ENCODE data around the gene MBP. TPM values are rescaled to one million over a fixed set of nuclear protein-coding genes. Genes with fewer than 3 reads are reported as not detected.

MBP gene
- total RNA-seq, 6 experiments from 2014 or later = 0.05 to 0.23 (median 0.12) TPM; not detected in 1

DNA sequence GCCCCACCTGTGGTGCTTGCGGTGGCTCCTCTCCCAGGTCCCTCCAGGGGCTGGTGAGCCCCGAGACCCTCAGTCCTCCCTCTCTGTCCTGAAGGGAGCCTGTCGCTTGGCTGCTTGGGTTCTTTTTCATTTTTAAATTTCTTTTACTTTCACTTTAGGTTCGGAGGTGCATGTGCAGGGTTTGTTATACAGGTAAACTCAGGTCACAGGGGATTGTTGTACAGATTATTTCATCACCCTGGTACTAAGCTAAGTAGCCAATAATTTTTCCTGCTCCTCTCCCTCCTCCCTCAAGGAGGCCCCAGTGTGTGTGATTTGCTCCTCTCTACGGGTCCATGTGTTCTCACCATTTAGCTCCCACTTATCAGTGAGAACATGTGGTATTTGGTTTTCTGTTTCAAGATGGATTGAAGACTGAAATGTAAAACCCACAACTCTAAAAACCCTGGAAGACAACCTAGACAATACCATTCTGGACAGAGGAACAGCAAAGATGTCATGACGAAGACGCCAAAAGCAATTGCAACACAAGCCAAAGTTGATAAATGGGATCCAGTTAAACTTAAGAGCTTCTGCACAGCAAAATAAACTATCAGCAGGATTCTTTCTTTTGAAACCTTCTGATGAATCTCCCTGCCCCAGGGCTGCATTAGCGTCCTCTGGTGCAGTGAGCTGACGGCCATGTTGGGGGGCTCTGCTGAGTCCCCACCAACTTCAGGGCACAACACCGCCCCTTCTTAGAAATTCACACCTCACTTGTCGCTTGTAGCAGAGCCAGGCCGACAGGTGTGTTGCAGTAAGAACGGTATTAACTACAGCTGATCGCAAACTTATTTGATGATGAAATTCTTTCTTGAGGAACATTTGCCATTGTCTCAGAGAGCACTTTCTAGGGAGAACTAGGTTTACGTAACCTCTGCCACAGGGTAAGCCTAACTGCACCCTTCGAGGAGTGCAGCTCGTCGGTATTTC, 174.9 kb downstream of the MBP start:
- Mint-ChIP-seq H3K9me3 (no peaks in the 10 kb centered on the region), H3K27me3 (ENCODE audit: insufficient read depth) (no peaks in the 10 kb centered on the region), H3K27ac (no peak overlapping the region), H3K4me1 (ENCODE audit: low read depth) (no peaks in the 10 kb centered on the region), H3K36me3 (ENCODE audit: low read depth) (peaks cover 36% of the 10 kb centered on the region), H3K4me3 (no peak overlapping the region)
- no peak for TF ChIP-seq CTCF (IDR thresholded peaks at IDR 0.05)
- DNase-seq = no peak

- no peaks in the 10 kb centered on the region for H3K4me1 Mint-ChIP-seq (ENCODE audit: low read depth)
- no peaks in the 10 kb centered on the region for H3K9me3 Mint-ChIP-seq
- no peak overlapping the region for H3K4me3 Mint-ChIP-seq
- no peak overlapping the region for H3K27ac Mint-ChIP-seq
- no peak for TF ChIP-seq CTCF (IDR thresholded peaks at IDR 0.05)
- H3K27me3 Mint-ChIP-seq (ENCODE audit: insufficient read depth) = no peaks in the 10 kb centered on the region
- peaks cover 26% of the 10 kb centered on the region for H3K36me3 Mint-ChIP-seq (ENCODE audit: low read depth)
- no peak for DNase-seq
These were observed 175.9 kb downstream of the MBP start for GRCh38 chr18:76956648-76957047.

- no peak for TF ChIP-seq CTCF (IDR thresholded peaks at IDR 0.05)
- H3K9me3 Mint-ChIP-seq = no peaks in the 10 kb centered on the region
- no peak overlapping the region for H3K4me3 Mint-ChIP-seq
- H3K36me3 Mint-ChIP-seq (ENCODE audit: low read depth) = peaks cover 19% of the 10 kb centered on the region
- H3K4me1 Mint-ChIP-seq (ENCODE audit: low read depth) = no peaks in the 10 kb centered on the region
- no peak for DNase-seq
- H3K27ac Mint-ChIP-seq = no peak overlapping the region
- H3K27me3 Mint-ChIP-seq (ENCODE audit: insufficient read depth) = no peaks in the 10 kb centered on the region
These were observed 176.9 kb downstream of the MBP start for GRCh38 chr18:76955524-76956170.

DNA sequence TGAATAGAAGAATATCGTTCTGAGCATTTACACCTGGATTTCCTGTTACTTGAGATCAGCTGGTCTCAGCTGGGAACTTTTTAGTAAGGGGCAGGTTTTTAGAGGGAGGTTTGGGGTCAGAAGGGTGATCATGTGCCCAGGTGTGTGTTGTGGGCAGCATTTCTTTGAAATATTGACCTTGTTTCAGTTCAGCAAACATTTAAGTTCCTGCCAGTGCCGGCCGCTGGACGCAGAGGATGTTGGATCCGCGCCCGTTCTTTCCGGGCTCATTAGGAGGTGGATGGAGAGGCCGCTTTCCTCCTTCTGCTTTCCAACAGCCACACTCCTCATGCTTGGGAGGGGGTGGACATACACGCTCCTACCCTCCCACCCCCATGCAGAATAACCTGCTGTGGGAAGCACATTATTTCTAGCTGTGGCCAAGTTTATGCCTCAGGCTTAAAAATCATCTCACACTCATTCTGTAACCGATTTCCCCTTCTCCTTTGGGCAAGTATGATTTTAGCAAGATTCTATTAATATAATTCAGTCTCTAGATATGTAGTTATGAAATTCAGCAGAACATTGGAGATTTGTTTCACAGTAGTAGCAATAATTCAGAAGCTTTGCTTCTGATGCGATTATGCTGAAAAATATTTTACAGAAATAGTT, 178.9 kb downstream of the MBP start:
- H3K9me3 Mint-ChIP-seq = no peaks in the 10 kb centered on the region
- no peak overlapping the region for H3K27ac Mint-ChIP-seq
- no peak for DNase-seq
- H3K4me3 Mint-ChIP-seq = no peak overlapping the region
- H3K4me1 Mint-ChIP-seq (ENCODE audit: low read depth) = no peaks in the 10 kb centered on the region
- no peak for TF ChIP-seq CTCF (IDR thresholded peaks at IDR 0.05)
- H3K27me3 Mint-ChIP-seq (ENCODE audit: insufficient read depth) = no peaks in the 10 kb centered on the region
- H3K36me3 Mint-ChIP-seq (ENCODE audit: low read depth) = peaks cover 15% of the 10 kb centered on the region; the same call in 1 of the 2 replicates

DNA sequence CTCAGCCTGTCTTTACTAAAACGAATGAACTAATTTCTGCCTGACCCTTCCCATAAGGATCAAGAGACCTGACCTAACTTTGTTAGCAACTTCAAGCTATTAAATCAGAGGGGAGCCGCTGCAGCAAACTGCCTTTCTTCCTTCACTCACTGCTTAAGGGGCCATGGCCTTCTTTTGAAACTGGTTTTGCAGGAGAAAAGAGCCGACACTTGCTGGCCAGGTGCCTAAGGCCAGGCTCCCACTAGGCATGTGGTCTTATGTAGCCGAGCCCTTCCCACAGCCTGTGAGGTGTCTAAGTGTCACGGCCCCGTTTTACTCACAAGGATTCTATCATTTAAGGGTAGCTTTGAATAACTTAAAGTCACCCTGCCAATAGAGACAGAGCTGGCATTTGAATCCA, 179.4 kb downstream of the MBP start:
- H3K9me3 Mint-ChIP-seq = no peaks in the 10 kb centered on the region
- H3K27me3 Mint-ChIP-seq (ENCODE audit: insufficient read depth) = no peaks in the 10 kb centered on the region
- no peak overlapping the region for H3K27ac Mint-ChIP-seq
- no peak for TF ChIP-seq CTCF (IDR thresholded peaks at IDR 0.05)
- no peaks in the 10 kb centered on the region for H3K4me1 Mint-ChIP-seq (ENCODE audit: low read depth)
- DNase-seq = no peak
- no peak overlapping the region for H3K4me3 Mint-ChIP-seq
- peaks cover 20% of the 10 kb centered on the region; the same call in 1 of the 2 replicates for H3K36me3 Mint-ChIP-seq (ENCODE audit: low read depth)
